22Rv1 (cell line): Measurements from ENCODE around the gene SLC9C2.

Experiments used
- CTCF ChIP-seq: fragments of 450-650 bp; IDR thresholded peaks from 2 replicates; pipeline ENCODE4 v1.5.1; 2017; ENCODE audit warnings: mild to moderate bottlenecking
- ZFX ChIP-seq: fragments of 450-650 bp; IDR thresholded peaks from 2 replicates; pipeline ENCODE4 v1.6.1; 2017; ENCODE audit warnings: antibody characterized with exemption, borderline replicate concordance

DNA sequence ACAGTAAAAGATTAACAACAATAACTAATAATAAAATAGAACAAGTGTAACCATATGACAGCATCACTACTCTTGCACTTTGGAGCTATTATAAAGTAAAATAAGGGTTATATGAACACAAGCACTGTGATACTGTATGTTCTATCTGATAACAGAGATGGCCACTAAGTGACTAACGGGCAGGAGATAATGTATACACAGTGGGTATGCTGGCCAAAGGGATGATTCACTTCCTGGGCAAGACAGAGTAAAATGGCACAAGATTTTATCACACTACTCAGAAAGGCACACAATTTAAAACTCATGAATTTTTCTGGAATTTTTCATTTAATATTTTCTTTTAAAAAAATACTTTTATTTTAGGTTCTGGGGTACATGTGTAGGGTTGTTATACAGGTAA is 12.3 kb downstream of the SLC9C2 start:
- TF ChIP-seq CTCF: no peak
- no peak for TF ChIP-seq ZFX
